Measurements from ENCODE around the gene CENPU. TPM values are rescaled to one million over a fixed set of nuclear protein-coding genes. Genes with fewer than 3 reads are reported as not detected.

The CENPU gene
- total and polyA plus RNA-seq, 10 of the 15 experiments (the other 5 are each of a cell fraction or from before 2014, with no cell fraction given): 26.6 to 90.8 (median 53.8) TPM

DNA sequence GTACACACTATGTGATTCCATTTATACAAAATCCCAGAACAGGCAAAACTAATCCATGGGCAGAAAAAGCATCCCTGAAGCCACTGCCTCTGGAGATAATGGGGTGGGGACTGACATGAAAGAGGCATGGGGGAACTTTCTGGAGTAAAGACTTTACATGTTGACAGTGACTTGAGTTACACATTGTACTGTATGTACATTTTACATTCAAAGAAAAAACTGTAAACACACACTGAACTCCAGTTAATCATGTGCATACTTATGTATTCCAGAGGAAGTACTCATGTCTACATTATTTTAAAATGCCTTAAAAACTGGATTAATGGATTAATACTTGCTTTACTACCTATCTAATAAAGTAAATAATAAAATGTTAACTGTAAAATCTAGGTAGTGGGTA lies 21.6 kb downstream of the CENPU start:
- no TSS peak for BruUV-seq (replicated peaks)

DNA sequence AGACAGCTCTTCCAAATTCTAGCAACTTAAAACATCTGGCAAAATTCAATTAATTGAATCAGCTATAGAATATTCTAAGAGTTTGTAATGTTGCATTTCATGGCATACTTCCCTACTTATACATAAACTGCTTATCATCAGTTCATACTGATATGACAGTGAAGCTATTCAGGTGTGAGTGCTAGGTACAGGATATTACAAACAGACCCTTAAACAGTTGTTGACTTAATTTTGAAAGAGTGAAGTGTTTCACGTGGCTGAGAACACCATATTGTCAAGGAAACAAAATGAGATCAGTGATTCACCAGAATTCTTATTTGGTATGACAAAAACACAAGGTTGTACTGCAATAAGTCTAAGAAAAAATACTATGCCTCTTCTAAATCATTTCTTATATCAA lies 27.4 kb downstream of the CENPU start:
- H3K27ac ChIP-seq (ENCODE audit: control insufficient read depth, insufficient read depth): no peak overlapping the region
- H3K9ac ChIP-seq (ENCODE audit: control insufficient read depth, insufficient read depth, low read length): no peak overlapping the region
- ATAC-seq: no peak
- BruUV-seq (replicated peaks): no TSS peak
- no peak overlapping the region for H3K4me3 ChIP-seq
- H3K79me2 ChIP-seq (ENCODE audit: control insufficient read depth, insufficient read depth, low read length): no peaks in the 10 kb centered on the region
- RAD21 ChIA-PET (ENCODE audit: unreplicated experiment): interaction anchor here (1.1 kb wide), 1 partner anchor 16 kb away, joined by 5 read pairs; no protein-coding TSS in a partner anchor
- 5% methylated on average over 1 of the region's 1 CpG for WGBS (ENCODE audit: insufficient coverage, insufficient replicate concordance, low lambda C conversion rate, missing lambda C conversion rate)
- H3K9me3 ChIP-seq (replicated peaks; ENCODE audit: control insufficient read depth, insufficient read depth, low read length): no peaks in the 10 kb centered on the region; the same call in none of the 3 replicates
- H4K20me1 ChIP-seq (ENCODE audit: control insufficient read depth, insufficient read depth): no peaks in the 10 kb centered on the region
- no peak for DNase-seq (ENCODE audit: low read depth, low spot score)
- no peak for FAIRE-seq
- no peaks in the 10 kb centered on the region for H3K4me1 ChIP-seq (ENCODE audit: control insufficient read depth, insufficient read depth, low read length)
- no peaks in the 10 kb centered on the region for H3K27me3 ChIP-seq (replicated peaks in 1 of 2; ENCODE audit: control insufficient read depth in 2 of 2, insufficient read depth in 2 of 2, low read length in 1 of 2)
- CTCF ChIA-PET: no interaction called here
- H3K36me3 ChIP-seq (ENCODE audit: control insufficient read depth in 2 of 2, insufficient read depth in 2 of 2, low read length in 1 of 2): peaks cover 8 to 21% of the 10 kb centered on the region in 2 experiments
- in situ Hi-C loops (cut with MboI) (no loop called here), intact Hi-C loops (cut with micrococcal nuclease; ENCODE audit: unreplicated experiment) (no loop called here)
- no peak overlapping the region for H3K4me2 ChIP-seq (ENCODE audit: control insufficient read depth, insufficient read depth)
- SMC1A ChIA-PET (ENCODE audit: uncharacterized antibody, unreplicated experiment): interaction anchor here (0.5 to 1.1 kb wide), 5 partner anchors 9 to 156 kb away, joined by 3 to 6 read pairs (median 4); no protein-coding TSS in a partner anchor
- POLR2A ChIA-PET: no interaction called here
- H2AFZ ChIP-seq (ENCODE audit: control insufficient read depth, low read depth, low read length): no peak overlapping the region; the same call in 1 of the 2 replicates
- TF ChIP-seq CHD4 (IDR thresholded peaks at IDR 0.05) (no peak), RELA (IDR thresholded peaks at IDR 0.05; ENCODE audit: borderline replicate concordance, partially characterized antibody) (no peak), ESRRA (IDR thresholded peaks at IDR 0.05; ENCODE audit: low read length) (no peak), SUZ12 (IDR thresholded peaks at IDR 0.05; ENCODE audit: unreplicated experiment) (no peak), ZNF207 (IDR thresholded peaks at IDR 0.05; ENCODE audit: borderline replicate concordance) (no peak), SIN3A (IDR thresholded peaks at IDR 0.05; ENCODE audit: low read depth, low read length) (no peak)
- TF ChIP-seq, protein P1, sequence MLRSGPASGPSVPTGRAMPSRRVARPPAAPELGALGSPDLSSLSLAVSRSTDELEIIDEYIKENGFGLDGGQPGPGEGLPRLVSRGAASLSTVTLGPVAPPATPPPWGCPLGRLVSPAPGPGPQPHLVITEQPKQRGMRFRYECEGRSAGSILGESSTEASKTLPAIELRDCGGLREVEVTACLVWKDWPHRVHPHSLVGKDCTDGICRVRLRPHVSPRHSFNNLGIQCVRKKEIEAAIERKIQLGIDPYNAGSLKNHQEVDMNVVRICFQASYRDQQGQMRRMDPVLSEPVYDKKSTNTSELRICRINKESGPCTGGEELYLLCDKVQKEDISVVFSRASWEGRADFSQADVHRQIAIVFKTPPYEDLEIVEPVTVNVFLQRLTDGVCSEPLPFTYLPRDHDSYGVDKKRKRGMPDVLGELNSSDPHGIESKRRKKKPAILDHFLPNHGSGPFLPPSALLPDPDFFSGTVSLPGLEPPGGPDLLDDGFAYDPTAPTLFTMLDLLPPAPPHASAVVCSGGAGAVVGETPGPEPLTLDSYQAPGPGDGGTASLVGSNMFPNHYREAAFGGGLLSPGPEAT (IDR thresholded peaks at IDR 0.05; ENCODE audit: low read depth): no peak
- TF ChIP-seq, protein P2, sequence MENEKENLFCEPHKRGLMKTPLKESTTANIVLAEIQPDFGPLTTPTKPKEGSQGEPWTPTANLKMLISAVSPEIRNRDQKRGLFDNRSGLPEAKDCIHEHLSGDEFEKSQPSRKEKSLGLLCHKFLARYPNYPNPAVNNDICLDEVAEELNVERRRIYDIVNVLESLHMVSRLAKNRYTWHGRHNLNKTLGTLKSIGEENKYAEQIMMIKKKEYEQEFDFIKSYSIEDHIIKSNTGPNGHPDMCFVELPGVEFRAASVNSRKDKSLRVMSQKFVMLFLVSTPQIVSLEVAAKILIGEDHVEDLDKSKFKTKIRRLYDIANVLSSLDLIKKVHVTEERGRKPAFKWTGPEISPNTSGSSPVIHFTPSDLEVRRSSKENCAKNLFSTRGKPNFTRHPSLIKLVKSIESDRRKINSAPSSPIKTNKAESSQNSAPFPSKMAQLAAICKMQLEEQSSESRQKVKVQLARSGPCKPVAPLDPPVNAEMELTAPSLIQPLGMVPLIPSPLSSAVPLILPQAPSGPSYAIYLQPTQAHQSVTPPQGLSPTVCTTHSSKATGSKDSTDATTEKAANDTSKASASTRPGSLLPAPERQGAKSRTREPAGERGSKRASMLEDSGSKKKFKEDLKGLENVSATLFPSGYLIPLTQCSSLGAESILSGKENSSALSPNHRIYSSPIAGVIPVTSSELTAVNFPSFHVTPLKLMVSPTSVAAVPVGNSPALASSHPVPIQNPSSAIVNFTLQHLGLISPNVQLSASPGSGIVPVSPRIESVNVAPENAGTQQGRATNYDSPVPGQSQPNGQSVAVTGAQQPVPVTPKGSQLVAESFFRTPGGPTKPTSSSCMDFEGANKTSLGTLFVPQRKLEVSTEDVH (IDR thresholded peaks at IDR 0.05; ENCODE audit: low read depth, partially characterized antibody): no peak

More for the DNA sequence above, 21.6 kb downstream of the CENPU start:
- RAD21 ChIA-PET (ENCODE audit: unreplicated experiment): no interaction called here
- Histone ChIP-seq H3K79me2 (ENCODE audit: control insufficient read depth, insufficient read depth, low read length) (no peaks in the 10 kb centered on the region), H4K20me1 (ENCODE audit: control insufficient read depth, insufficient read depth) (no peaks in the 10 kb centered on the region), H2AFZ (ENCODE audit: control insufficient read depth, low read depth, low read length) (no peak overlapping the region), H3K9ac (ENCODE audit: control insufficient read depth, insufficient read depth, low read length) (no peak overlapping the region), H3K27ac (ENCODE audit: control insufficient read depth, insufficient read depth) (no peak overlapping the region), H3K4me2 (ENCODE audit: control insufficient read depth, insufficient read depth) (no peak overlapping the region), H3K36me3 (ENCODE audit: control insufficient read depth in 2 of 2, insufficient read depth in 2 of 2, low read length in 1 of 2) (peaks cover 6 to 15% of the 10 kb centered on the region in 2 experiments), H3K27me3 (replicated peaks in 1 of 2; ENCODE audit: control insufficient read depth in 2 of 2, insufficient read depth in 2 of 2, low read length in 1 of 2) (no peaks in the 10 kb centered on the region), H3K9me3 (replicated peaks; ENCODE audit: control insufficient read depth, insufficient read depth, low read length) (no peaks in the 10 kb centered on the region; the same call in 1 of the 3 replicates), H3K4me3 (no peak overlapping the region), H3K4me1 (ENCODE audit: control insufficient read depth, insufficient read depth, low read length) (no peaks in the 10 kb centered on the region)
- SMC1A ChIA-PET (ENCODE audit: uncharacterized antibody, unreplicated experiment): interaction anchor here (1.3 kb wide), 1 partner anchor 10 kb away, joined by 5 read pairs; no protein-coding TSS in a partner anchor
- POLR2A ChIA-PET: no interaction called here
- ATAC-seq (no peak), DNase-seq (ENCODE audit: low read depth, low spot score) (no peak), FAIRE-seq (no peak)
- intact Hi-C loops (cut with micrococcal nuclease; ENCODE audit: unreplicated experiment) (no loop called here), in situ Hi-C loops (cut with MboI) (no loop called here)
- CTCF ChIA-PET: no interaction called here
- TF ChIP-seq ZBED1 (IDR thresholded peaks at IDR 0.05; ENCODE audit: borderline replicate concordance) (no peak), SPI1 (IDR thresholded peaks at IDR 0.05; ENCODE audit: borderline replicate concordance, insufficient read depth, low read depth, low read length) (no peak), NRF1 (conservative IDR thresholded peaks at IDR 0.05; ENCODE audit: low read depth, low read length) (no peak)
- TF ChIP-seq, protein P3, sequence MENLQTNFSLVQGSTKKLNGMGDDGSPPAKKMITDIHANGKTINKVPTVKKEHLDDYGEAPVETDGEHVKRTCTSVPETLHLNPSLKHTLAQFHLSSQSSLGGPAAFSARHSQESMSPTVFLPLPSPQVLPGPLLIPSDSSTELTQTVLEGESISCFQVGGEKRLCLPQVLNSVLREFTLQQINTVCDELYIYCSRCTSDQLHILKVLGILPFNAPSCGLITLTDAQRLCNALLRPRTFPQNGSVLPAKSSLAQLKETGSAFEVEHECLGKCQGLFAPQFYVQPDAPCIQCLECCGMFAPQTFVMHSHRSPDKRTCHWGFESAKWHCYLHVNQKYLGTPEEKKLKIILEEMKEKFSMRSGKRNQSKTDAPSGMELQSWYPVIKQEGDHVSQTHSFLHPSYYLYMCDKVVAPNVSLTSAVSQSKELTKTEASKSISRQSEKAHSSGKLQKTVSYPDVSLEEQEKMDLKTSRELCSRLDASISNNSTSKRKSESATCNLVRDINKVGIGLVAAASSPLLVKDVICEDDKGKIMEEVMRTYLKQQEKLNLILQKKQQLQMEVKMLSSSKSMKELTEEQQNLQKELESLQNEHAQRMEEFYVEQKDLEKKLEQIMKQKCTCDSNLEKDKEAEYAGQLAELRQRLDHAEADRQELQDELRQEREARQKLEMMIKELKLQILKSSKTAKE (IDR thresholded peaks at IDR 0.05; ENCODE audit: low read depth, poor library complexity, severe bottlenecking): no peak
